ENCODE results near the gene ATP1A1.

GRCh38 chr1:116370181-116370580 lies 2.9 kb upstream of the ATP1A1 start:
- TF ChIP-seq CTCF (IDR thresholded peaks at IDR 0.05) (no peak), POLR2A (IDR thresholded peaks at IDR 0.05) (no peak)

Data from lower leg skin (tissue), 3 donors.